NCI-H748 treated with DMSO at 0.1 percent for 48 hours (cell line): ENCODE data around the gene CNOT4.
"Not testable (repeated sequence)": the region's sequence is repeated elsewhere in the genome, so short reads cannot be mapped to it uniquely, and the experiment has no call there.

Experiments
- DNase-seq: peaks from one replicate; lab custom pipeline; 2025; lab: John Stamatoyannopoulos, UW

The CNOT4 gene

DNA sequence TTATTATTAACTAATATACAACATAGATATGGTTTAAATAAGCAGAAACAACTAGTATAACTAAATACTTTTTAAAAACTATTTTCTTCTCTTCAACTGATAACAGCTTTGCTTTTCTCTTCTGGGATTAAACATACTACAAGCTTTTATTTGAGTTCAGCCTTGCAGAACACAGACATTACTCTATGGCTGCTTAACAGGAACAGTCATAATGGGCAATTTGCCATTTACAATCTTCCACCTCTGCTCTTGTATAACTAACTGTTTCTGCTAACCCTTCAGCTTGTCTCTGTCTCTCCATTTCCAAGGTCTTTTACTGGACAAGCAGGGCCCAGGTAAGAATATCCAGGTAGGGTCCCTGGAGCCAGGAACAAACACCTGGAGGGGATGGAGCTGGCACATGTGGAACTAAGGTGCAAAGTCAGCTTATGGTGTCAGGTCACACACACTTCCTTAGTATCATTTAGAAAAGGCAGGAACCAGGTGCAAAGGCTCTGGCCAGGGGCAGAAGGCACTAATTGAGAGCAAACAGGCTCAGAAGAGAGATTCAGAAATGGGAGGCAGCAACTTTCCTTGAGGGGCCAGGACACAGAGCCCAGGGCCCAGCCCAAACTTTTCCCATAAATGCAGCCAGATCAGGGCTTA lies 183.1 kb downstream of the CNOT4 start:
- no peak for DNase-seq

- DNase-seq, result no peak
Measured at GRCh38 chr7:135322571-135323340, 187.1 kb downstream of the CNOT4 start.

DNA sequence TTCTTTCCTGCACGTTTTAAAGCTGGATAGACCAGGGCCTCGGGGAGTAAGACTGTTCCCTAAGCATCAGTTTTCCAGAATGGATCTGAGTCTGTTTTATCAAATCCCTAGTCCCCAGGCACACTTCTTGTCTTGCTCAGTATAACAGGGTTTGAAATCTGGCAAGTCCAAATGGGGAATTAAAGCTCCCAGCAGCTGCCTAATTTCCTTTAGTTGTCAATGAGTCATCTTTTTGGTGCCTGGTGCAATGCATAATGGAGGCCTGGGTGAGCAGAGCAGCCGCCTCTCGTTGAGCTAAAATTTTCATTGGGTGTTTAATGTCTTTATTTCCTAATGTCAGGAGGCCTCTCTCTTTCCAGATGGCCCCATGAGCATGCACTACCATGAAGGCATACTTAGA lies 188.3 kb downstream of the CNOT4 start:
- no peak for DNase-seq

DNA sequence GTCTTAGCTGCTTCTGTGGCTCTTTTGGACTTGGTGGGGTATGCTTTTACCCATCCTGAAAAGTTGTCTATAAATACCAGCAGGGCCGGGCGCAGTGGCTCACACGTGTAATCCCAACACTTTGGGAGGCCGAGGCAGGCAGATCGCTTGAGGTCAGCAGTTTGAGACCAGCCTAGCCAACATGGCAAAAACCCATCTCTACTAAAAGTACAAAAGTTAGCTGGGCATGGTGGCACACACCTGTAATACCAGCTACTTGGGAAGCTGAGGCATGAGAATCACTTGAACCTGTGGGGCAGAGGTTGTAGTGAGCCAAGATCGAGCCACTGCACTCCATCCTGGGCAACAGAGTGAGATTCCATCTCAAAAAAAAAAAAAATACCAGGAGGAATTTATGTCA lies 188.9 kb downstream of the CNOT4 start:
- not testable (repeated sequence) for DNase-seq

DNA sequence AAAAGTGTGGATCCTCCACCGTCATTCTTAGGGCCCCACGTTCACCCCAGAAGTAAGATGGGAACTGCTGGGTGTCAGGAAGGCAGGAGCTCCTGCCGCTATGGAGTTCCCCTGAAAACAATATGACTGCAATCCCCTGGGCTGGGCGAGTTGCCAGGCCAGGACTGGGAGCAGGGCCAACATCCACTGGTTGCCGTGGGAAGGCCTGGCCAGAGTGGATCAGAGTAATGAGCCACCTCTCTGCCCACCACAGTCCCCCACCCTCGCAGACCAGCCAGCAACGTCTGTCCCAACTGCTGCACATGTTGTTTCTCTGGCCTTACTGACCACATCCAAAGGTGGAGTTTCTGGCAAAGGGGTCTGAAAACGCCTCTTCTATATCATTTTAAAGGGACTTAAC lies 189.6 kb downstream of the CNOT4 start:
- DNase-seq, result no peak

GRCh38 chr7:135317676-135318325 lies 192.1 kb downstream of the CNOT4 start:
- DNase-seq, result no peak

DNA sequence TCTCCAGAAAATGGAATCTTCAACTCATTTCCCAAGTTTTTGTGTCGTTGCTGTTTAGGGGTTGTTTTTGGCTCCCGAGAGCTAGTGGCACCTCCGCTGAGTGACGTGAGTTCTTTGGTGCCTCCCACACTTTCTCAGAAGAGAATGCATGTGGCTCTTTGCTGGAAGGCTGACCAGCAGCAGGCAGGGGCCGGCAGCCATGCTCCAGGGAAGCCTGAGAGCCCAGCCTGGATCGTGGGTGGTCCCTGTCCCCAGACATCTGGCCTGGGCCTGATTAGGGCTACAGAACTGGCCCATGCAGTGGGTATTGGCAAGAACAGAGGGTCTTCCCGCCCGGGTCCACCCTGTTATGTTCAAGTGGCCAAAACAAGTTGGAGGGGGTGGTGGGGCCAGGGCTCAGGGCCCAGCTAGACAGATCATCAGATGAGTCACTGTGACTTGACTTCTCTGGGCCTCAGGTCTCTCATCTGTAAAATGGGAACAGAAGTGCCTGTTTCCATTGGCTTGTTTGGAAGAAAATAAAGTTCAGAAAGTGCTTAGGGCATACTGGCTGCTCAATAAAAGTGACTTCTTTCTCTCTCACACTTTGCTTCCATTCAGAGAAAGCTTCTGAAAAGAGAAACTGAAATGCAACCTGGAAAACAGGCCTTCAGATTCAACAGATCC lies 193.1 kb downstream of the CNOT4 start:
- DNase-seq, result no peak

DNA sequence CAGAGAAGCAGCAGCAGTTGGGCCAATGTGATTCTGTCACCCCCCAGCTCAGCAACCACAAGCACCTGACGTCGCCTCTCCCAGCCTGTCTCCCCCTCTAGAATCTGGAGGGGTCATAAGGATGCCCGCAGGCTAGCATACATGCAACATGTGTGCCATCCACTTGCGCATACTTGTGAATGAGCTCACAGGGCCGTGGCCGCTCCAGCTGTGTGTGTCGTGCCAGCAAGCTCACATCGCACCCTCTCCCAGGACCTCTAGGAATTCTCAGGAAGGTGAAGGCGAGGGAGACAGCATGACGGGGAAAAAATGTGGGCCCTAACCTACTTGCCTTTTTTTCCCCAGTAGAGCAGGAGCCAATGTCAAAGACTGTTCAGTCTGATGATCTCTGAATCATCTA lies 195.9 kb downstream of the CNOT4 start:
- no peak for DNase-seq
